ENCODE data around the gene GLRA1.

GRCh38 chr5:151795426-151795825 lies 129.2 kb downstream of the GLRA1 start:
- TF ChIP-seq CTCF (conservative IDR thresholded peaks at IDR 0.05) (no peak), ZFX (IDR thresholded peaks at IDR 0.05) (no peak)
